ENCODE data around the gene LRRC23. TPM values are rescaled to one million over a fixed set of nuclear protein-coding genes. Genes with fewer than 3 reads are reported as not detected.

Gene LRRC23
- total and polyA plus RNA-seq, 2 of the 13 experiments (the other 11 are each of a cell fraction or from before 2014, with no cell fraction given) = 6.0 to 7.8 TPM

- TF ChIP-seq PRDM15 (CRISPR knock-in tag; IDR thresholded peaks at IDR 0.05) = 0 out of 2 replicates have a peak, but pooled peaks have one; percentile 18
- TF ChIP-seq SALL2 (CRISPR knock-in tag; IDR thresholded peaks at IDR 0.05) = peak; percentile 54; the same call in 1 of the 2 replicates
- TF ChIP-seq ZNF674 (CRISPR knock-in tag; IDR thresholded peaks at IDR 0.05; ENCODE audit: low read depth) = 0 out of 2 replicates have a peak, but pooled peaks have one; percentile 19
- peak; percentile 77; the same call in 1 of the 2 replicates for TF ChIP-seq ZBTB44 (CRISPR knock-in tag; IDR thresholded peaks at IDR 0.05)
- TF ChIP-seq E2F2 (CRISPR knock-in tag; IDR thresholded peaks at IDR 0.05; ENCODE audit: borderline replicate concordance) = no peak
- TF ChIP-seq ZBTB40 (IDR thresholded peaks at IDR 0.05) = no peak
- TF ChIP-seq ZBTB40 (CRISPR knock-in tag; IDR thresholded peaks at IDR 0.05) = peak; percentile 60
- TF ChIP-seq STAG1 (CRISPR knock-in tag; IDR thresholded peaks at IDR 0.05) = no peak
- TF ChIP-seq PPARG (CRISPR knock-in tag; conservative IDR thresholded peaks at IDR 0.05) = peak; percentile 10; the same call in 1 of the 2 replicates
- TF ChIP-seq ZNF12 (CRISPR knock-in tag; IDR thresholded peaks at IDR 0.05) = 0 out of 2 replicates have a peak, but pooled peaks have one; percentile 22
- peak; percentile 54 for TF ChIP-seq ZNF781 (CRISPR knock-in tag; IDR thresholded peaks at IDR 0.05; ENCODE audit: borderline replicate concordance, not compliant biosample characterization)
- no peak for TF ChIP-seq THYN1 (CRISPR knock-in tag; IDR thresholded peaks at IDR 0.05; ENCODE audit: borderline replicate concordance, low read depth)
Measured at GRCh38 chr12:6867413-6868210, 37.0 kb upstream of the LRRC23 start, which contains the start of gene TPI1 (continued).
